ENCODE measurements around the gene TMEM106A.
"Not testable (repeated sequence)": the region's sequence is repeated elsewhere in the genome, so short reads cannot be mapped to it uniquely, and the experiment has no call there.

TMEM106A gene

GRCh38 chr17:43216762-43217613 is 5.3 kb downstream of the TMEM106A start:
- no peak for DNase-seq

- DNase-seq: no peak
Measured at GRCh38 chr17:43217614-43218087, 6.0 kb downstream of the TMEM106A start.

GRCh38 chr17:43219001-43219400 is 7.3 kb downstream of the TMEM106A start:
- no peak for DNase-seq

- DNase-seq: no peak
Measured at GRCh38 chr17:43219746-43220380, 8.2 kb downstream of the TMEM106A start.

- DNase-seq: no peak
Measured at GRCh38 chr17:43220511-43221125, 8.9 kb downstream of the TMEM106A start.

- no peak for DNase-seq
Measured at GRCh38 chr17:43224146-43224705, 12.6 kb downstream of the TMEM106A start.

- DNase-seq: no peak
Measured at GRCh38 chr17:43226393-43226792, 14.7 kb downstream of the TMEM106A start.

- not testable (repeated sequence) for DNase-seq
Measured at GRCh38 chr17:43228020-43228782, 16.5 kb downstream of the TMEM106A start, which contains the start of gene CCDC200. CCDC200 (minus strand) TSS chr17:43228623; CDS start chr17:43228554, 69 bp downstream.

- DNase-seq: not testable (repeated sequence)
Measured at GRCh38 chr17:43231205-43232020, 19.7 kb downstream of the TMEM106A start.

- DNase-seq: not testable (repeated sequence)
Measured at GRCh38 chr17:43232021-43232699, 20.5 kb downstream of the TMEM106A start.

- not testable (repeated sequence) for DNase-seq
Measured at GRCh38 chr17:43233263-43233662, 21.6 kb downstream of the TMEM106A start.

- not testable (repeated sequence) for DNase-seq
Measured at GRCh38 chr17:43233877-43234276, 22.2 kb downstream of the TMEM106A start, which contains the start of gene RNU2-1. RNU2-1 (minus strand) TSS chr17:43233977.

- not testable (repeated sequence) for DNase-seq
Measured at GRCh38 chr17:43239597-43239996, 27.9 kb downstream of the TMEM106A start.

GRCh38 chr17:43240596-43241352 is 29.1 kb downstream of the TMEM106A start:
- not testable (repeated sequence) for DNase-seq

- not testable (repeated sequence) for DNase-seq
Measured at GRCh38 chr17:43246456-43246855, 34.8 kb downstream of the TMEM106A start.
